MM.1S (cell line): ENCODE results near the gene CALD1.

Experiments used
- DNase-seq: peaks from one replicate; pipeline ENCODE4 v3.0.0-alpha.2; 2015
- H2AFZ ChIP-seq: fragments of 300-600 bp; sonication (generic); 2 replicates; pipeline ENCODE4 v1.6.0; 2016; ENCODE audit warnings: antibody characterized with exemption, low read length
- H3F3A ChIP-seq: fragments of 300-600 bp; sonication (generic); 2 replicates; pipeline ENCODE4 v1.6.1; 2016; ENCODE audit warnings: mild to moderate bottlenecking, antibody characterized with exemption, low read length, moderate library complexity, mixed read lengths; ENCODE audit not compliant: insufficient read depth
- H3K27ac ChIP-seq: fragments of 300-600 bp; sonication (generic); 2 replicates; pipeline ENCODE4 v1.5.1; 2016; ENCODE audit warnings: mild to moderate bottlenecking, low read length
- H3K27me3 ChIP-seq: fragments of 300-600 bp; sonication (generic); replicated peaks from 2 replicates; pipeline ENCODE4 v1.6.0; 2016; ENCODE audit warnings: low read length; ENCODE audit not compliant: insufficient read depth
- H3K36me3 ChIP-seq: fragments of 300-600 bp; sonication (generic); replicated peaks from 2 replicates; pipeline ENCODE4 v1.6.1; 2016; ENCODE audit warnings: mild to moderate bottlenecking, low read length, mixed read lengths; ENCODE audit not compliant: insufficient read depth
- H3K4me1 ChIP-seq: fragments of 300-600 bp; sonication (generic); 2 replicates; pipeline ENCODE4 v1.6.1; 2016; ENCODE audit warnings: low read length, mixed read lengths
- H3K4me2 ChIP-seq: fragments of 300-600 bp; sonication (generic); 2 replicates; pipeline ENCODE4 v1.6.0; 2016; ENCODE audit warnings: low read depth, low read length
- H3K4me3 ChIP-seq: fragments of 300-600 bp; sonication (generic); 2 replicates; pipeline ENCODE4 v1.5.1; 2016; ENCODE audit warnings: low read length, mixed read lengths
- H3K79me2 ChIP-seq: fragments of 300-600 bp; sonication (generic); 2 replicates; pipeline ENCODE4 v1.6.1; 2016; ENCODE audit warnings: mixed run types, low read length, mixed read lengths
- H3K9ac ChIP-seq: fragments of 300-600 bp; sonication (generic); 2 replicates; pipeline ENCODE4 v1.6.1; 2016; ENCODE audit warnings: low read length, mixed read lengths
- H3K9me2 ChIP-seq: fragments of 300-600 bp; sonication (generic); replicated peaks from 2 replicates; pipeline ENCODE4 v1.6.1; 2016; ENCODE audit warnings: mild to moderate bottlenecking, low read length, mixed read lengths; ENCODE audit not compliant: insufficient read depth
- H3K9me3 ChIP-seq: fragments of 300-600 bp; sonication (generic); replicated peaks from 2 replicates; pipeline ENCODE4 v1.6.1; 2016; ENCODE audit warnings: mild to moderate bottlenecking, low read length, mixed read lengths; ENCODE audit not compliant: insufficient read depth
- H4K20me1 ChIP-seq: fragments of 300-600 bp; sonication (generic); 2 replicates; pipeline ENCODE4 v1.6.1; 2016; ENCODE audit warnings: mild to moderate bottlenecking, low read length, moderate library complexity, mixed read lengths; ENCODE audit not compliant: insufficient read depth
- CTCF ChIP-seq: fragments of 300-600 bp; sonication (generic); IDR thresholded peaks from 2 replicates; pipeline ENCODE4 v1.5.1; 2016; ENCODE audit warnings: antibody characterized with exemption, low read length, mixed read lengths
- EZH2 ChIP-seq: fragments of 300-600 bp; sonication (generic); optimal IDR thresholded peaks from 2 replicates; pipeline ENCODE3; 2017; ENCODE audit warnings: low read depth, mild to moderate bottlenecking, antibody characterized with exemption, low read length, mixed read lengths
- EZH2phosphoT487 ChIP-seq: fragments of 300-600 bp; sonication (generic); IDR thresholded peaks from 2 replicates; pipeline ENCODE4 v1.6.1; 2018; ENCODE audit warnings: antibody characterized with exemption, low read length

The CALD1 gene

GRCh38 chr7:134789967-134790685 lies 10.7 kb downstream of the CALD1 start:
- Histone ChIP-seq H3K4me2 (no peak overlapping the region), H2AFZ (no peak overlapping the region), H3K36me3 (no peaks in the 10 kb centered on the region), H3K9ac (no peak overlapping the region), H3K79me2 (no peaks in the 10 kb centered on the region), H3K9me3 (no peaks in the 10 kb centered on the region), H3F3A (no peaks in the 10 kb centered on the region), H3K4me1 (no peaks in the 10 kb centered on the region), H3K27ac (no peak overlapping the region), H4K20me1 (no peaks in the 10 kb centered on the region), H3K9me2 (no peaks in the 10 kb centered on the region), H3K4me3 (no peak overlapping the region), H3K27me3 (no peaks in the 10 kb centered on the region)
- no peak for DNase-seq
- TF ChIP-seq CTCF (no peak), EZH2phosphoT487 (no peak), EZH2 (no peak)

GRCh38 chr7:134792968-134793367 lies 13.5 kb downstream of the CALD1 start:
- TF ChIP-seq EZH2 = no peak
- no peak for TF ChIP-seq CTCF
- TF ChIP-seq EZH2phosphoT487 = no peak
- no peaks in the 10 kb centered on the region for H4K20me1 ChIP-seq
- H3K4me2 ChIP-seq = no peak overlapping the region
- H3K27me3 ChIP-seq = no peaks in the 10 kb centered on the region
- H3K79me2 ChIP-seq = no peaks in the 10 kb centered on the region
- H3F3A ChIP-seq = no peaks in the 10 kb centered on the region
- no peaks in the 10 kb centered on the region for H3K9me2 ChIP-seq
- H2AFZ ChIP-seq = no peak overlapping the region
- H3K36me3 ChIP-seq = no peaks in the 10 kb centered on the region
- no peak overlapping the region for H3K9ac ChIP-seq
- H3K27ac ChIP-seq = no peak overlapping the region
- no peak for DNase-seq
- H3K4me1 ChIP-seq = no peaks in the 10 kb centered on the region
- H3K9me3 ChIP-seq = no peaks in the 10 kb centered on the region
- H3K4me3 ChIP-seq = no peak overlapping the region

- Histone ChIP-seq H2AFZ (no peak overlapping the region), H3K4me2 (no peak overlapping the region), H3K9ac (no peak overlapping the region), H3K4me3 (no peak overlapping the region), H3K9me2 (no peaks in the 10 kb centered on the region), H3K79me2 (no peaks in the 10 kb centered on the region), H3K4me1 (no peaks in the 10 kb centered on the region), H3K9me3 (no peaks in the 10 kb centered on the region), H3K27me3 (no peaks in the 10 kb centered on the region), H4K20me1 (no peaks in the 10 kb centered on the region), H3K36me3 (no peaks in the 10 kb centered on the region), H3F3A (no peaks in the 10 kb centered on the region), H3K27ac (no peak overlapping the region)
- TF ChIP-seq EZH2 = no peak
- no peak for DNase-seq
Observed at GRCh38 chr7:134795231-134795630, 15.8 kb downstream of the CALD1 start.

GRCh38 chr7:134798155-134798554 lies 18.7 kb downstream of the CALD1 start:
- H2AFZ ChIP-seq = no peak overlapping the region
- H3K79me2 ChIP-seq = no peaks in the 10 kb centered on the region
- H3K27ac ChIP-seq = no peak overlapping the region
- no peaks in the 10 kb centered on the region for H3F3A ChIP-seq
- no peak for DNase-seq
- H3K27me3 ChIP-seq = no peaks in the 10 kb centered on the region
- H3K4me3 ChIP-seq = no peak overlapping the region
- no peaks in the 10 kb centered on the region for H3K9me3 ChIP-seq
- no peaks in the 10 kb centered on the region for H4K20me1 ChIP-seq
- no peak overlapping the region for H3K9ac ChIP-seq
- TF ChIP-seq EZH2 (no peak), EZH2phosphoT487 (no peak)
- no peaks in the 10 kb centered on the region for H3K4me1 ChIP-seq
- no peaks in the 10 kb centered on the region for H3K36me3 ChIP-seq
- no peak overlapping the region for H3K4me2 ChIP-seq
- H3K9me2 ChIP-seq = no peaks in the 10 kb centered on the region
